GM18498 (cell line): ENCODE data around the gene FGD5.
A peak's percentile ranks its signal among the peaks of the same experiment; 100 is the strongest.

ENCODE experiments used
- ATAC-seq: cut with Tn5 transposase; IDR thresholded peaks from one replicate; pipeline ENCODE4 v1.9.1; 2021; ENCODE audit warnings: mild to moderate bottlenecking, moderate library complexity; ENCODE audit not compliant: unreplicated experiment

FGD5 gene

DNA sequence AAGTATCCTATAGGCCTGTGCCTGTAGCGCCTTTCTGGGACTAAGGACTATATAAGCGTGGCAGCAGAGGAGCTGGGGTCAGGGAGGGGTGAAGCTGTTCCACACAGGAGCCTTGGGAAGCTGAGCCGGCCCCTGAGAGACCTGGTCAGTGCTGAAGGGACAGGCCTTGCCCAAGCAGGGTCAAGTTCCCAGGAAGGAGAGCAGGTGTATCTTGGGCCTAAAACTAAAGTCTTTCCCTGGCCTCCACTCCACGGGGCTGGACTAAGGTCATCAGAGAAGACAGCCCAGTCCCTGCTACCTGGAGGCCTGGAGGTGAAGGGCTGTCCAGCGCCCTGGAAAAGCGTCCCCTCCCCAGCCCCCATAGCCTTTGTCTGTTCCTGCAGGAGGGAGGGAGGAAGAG is 104.7 kb downstream of the FGD5 start:
- ATAC-seq = no peak

GRCh38 chr3:14925729-14926591 is 107.2 kb downstream of the FGD5 start:
- peak; percentile 47 for ATAC-seq

GRCh38 chr3:14926592-14926991 is 107.8 kb downstream of the FGD5 start:
- ATAC-seq = no peak

DNA sequence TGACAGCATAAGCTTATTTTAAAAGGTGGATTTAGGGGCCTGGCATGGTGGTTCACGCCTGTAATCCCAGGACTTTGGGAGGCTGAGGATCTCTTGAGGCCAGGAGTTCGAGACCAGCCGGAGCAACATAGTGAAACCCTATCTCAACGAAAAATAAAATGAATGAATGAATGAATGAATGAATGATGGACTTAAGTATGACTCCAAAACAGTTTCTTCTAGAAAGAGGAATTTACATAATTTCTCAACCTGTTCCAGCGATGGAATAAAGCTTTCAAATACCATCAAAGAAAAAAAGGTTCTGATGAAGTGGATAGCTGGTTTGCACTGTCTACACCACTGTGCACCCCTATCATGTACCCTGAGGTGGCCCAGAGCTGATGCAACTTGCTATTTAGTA is 108.5 kb downstream of the FGD5 start:
- no peak for ATAC-seq

GRCh38 chr3:14929310-14930074 is 110.7 kb downstream of the FGD5 start:
- no peak for ATAC-seq

GRCh38 chr3:14933820-14934425 is 115.2 kb downstream of the FGD5 start:
- ATAC-seq = no peak

DNA sequence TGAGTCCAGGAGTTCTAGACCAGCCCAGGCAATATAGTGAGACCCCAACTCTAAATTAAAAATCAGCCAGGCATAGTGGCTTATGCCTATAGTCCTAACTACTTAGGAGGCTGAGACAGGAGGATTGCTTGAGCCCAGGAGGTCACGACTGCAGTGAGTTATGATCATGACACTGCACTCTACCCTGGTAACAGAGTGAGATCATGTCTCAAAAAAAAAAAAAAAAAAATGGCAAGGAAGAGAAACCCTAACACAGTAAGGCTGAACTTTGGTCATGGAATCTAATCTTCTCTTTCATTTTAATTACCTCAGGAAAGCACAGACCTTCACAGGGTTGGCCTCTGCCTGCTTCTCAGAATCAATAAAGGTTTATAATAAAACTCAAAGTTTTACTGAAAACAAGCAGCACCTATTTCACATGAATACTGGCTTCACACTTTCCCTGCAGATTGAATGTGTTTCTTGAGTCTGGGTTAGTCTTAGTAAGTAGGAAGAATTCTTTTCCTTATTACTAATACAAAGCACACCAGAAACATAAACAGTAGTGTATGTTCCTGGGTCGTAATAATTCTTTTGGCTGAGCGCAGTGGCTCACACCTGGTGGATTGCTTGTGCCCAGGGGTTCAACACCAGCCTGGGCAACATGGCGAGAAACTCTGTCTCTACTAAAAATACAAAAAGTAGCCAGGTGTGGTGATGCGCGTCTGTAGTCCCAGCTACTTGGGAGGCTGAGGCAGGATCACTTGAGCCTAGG is 117.0 kb downstream of the FGD5 start:
- ATAC-seq = no peak

- no peak for ATAC-seq
Observed at GRCh38 chr3:14938954-14939353, 120.2 kb downstream of the FGD5 start.

GRCh38 chr3:14941871-14942270 is 123.1 kb downstream of the FGD5 start:
- no peak for ATAC-seq

DNA sequence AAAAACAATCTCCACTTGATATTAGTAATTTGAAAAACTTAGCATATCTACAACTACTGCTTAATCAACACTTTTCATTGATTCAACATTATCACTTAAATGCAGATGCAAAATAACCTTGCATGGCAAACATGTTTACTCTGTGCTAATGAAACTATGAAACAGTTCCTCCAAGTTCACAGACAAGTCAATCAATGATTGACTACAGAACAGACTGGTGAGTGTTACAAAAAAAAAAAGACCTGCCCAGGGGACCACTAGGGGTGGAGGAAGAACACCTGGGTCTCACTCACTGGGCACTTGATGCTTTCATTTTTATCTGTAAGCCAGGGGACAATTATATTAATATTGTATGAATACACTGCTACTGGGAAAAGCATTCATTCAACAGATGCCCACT is 124.3 kb downstream of the FGD5 start:
- ATAC-seq = no peak

DNA sequence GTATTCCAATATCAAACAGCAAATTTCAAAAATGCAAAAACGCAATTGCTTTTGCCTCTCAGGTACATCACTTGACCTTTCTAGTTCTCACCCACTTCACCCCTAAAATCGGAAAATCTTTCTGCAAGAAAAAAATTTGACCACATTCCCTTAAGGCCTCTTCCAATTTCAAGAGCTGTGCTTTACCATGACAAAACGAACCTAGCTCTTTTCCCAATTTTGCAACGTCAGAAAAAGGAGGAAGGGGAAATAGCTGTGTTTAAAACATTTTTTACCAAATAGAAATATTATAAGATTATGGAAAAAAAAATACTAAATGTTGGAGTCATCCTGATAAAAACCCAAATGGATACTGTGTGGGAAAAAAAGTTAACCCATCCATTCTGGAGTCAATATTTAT is 127.5 kb downstream of the FGD5 start:
- no peak for ATAC-seq

- no peak for ATAC-seq
Observed at GRCh38 chr3:14946739-14947099, 128.0 kb downstream of the FGD5 start.

DNA sequence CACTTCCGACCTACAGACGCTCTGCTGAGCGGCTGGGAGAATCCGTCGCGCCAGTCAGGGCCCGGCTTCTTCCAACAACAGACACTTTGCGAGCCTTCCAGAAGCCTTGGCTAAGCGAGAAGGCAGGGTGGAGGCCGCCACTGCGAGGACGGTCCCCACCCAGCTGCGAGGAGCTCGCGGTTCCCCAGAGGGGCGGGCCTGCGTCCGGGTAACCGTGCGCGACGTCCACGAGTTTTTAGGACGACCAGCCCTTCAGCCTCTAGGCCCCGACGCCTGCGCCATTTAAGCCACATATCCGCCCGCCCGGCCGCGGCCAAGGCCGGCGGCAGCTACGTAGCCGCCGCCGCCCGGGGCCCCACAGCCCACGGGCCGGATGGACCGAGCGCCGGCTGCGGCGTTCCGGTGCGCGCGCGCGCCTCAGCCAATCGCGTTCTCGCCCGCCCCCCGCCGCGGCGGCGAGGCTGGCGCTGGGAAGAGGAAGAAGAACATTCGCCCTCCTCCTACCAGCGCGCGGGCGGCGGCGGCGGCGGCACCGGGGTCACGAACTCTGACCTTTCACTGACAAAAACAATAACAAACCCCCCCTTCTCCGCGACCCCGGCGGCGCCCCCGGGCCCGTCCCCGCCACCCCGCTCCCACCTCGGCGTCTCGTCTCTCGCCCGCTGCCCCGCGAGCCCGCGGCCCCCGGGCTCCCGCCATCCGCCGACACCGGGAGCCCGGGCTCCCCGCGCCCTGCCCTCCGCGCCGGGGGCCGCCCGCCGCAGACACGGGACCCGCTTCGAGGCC is 128.5 kb downstream of the FGD5 start, which contains the start of gene NR2C2:
Gene NR2C2, plus strand, starts transcription at position 484 of the 786 bp plus-strand sequence. CDS start 56,332 bp downstream, outside the sequence.
- peak; percentile 62 for ATAC-seq

- ATAC-seq = peak; percentile 86
Observed at GRCh38 chr3:14947886-14948608, 129.3 kb downstream of the FGD5 start.

DNA sequence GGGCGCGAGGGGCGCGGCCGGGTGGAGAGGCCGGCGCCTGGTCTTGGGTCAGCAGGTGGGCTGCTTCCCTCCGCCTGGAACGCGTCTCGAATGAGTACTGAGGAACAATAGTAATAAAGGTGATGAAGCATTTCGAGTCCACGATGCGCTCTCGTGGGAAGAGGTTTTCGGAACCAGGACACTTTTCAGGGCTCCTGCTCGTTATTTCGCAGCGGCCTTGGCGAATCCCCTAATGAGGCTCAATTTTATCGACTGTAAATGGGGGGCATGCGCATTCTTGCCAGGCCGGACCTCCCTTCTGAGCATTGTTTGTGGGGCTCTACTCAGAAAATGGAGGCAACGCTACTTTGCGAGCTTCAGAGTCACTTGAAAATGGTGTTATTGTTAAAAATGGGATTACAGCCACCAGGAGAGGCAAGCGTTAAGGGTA is 129.9 kb downstream of the FGD5 start:
- no peak for ATAC-seq

DNA sequence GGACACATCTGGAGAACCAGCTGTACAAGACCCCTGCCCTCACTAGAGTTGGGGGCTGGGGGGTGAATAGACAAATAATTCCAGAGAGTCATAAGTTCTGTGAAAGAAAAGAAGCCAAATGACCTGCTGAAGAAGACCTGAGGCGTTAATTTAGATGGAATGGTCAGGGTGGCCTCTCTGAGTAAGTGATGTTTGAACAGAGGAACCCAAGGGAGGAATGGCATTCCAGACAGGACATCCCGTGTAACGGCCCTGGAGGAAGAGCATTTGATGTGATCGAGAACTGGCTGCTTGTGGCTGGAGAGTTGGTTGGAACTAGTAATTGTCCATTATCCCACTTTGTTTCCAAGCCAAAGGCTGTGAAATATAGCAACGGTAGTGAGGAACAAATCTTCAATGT is 130.4 kb downstream of the FGD5 start:
- no peak for ATAC-seq

- ATAC-seq = no peak
Observed at GRCh38 chr3:14950274-14950673, 131.5 kb downstream of the FGD5 start.

- no peak for ATAC-seq
Observed at GRCh38 chr3:14957153-14957552, 138.4 kb downstream of the FGD5 start.

- no peak for ATAC-seq
Observed at GRCh38 chr3:14957925-14958324, 139.2 kb downstream of the FGD5 start.
